ENCODE data around the gene PPP1R13L.

DNA sequence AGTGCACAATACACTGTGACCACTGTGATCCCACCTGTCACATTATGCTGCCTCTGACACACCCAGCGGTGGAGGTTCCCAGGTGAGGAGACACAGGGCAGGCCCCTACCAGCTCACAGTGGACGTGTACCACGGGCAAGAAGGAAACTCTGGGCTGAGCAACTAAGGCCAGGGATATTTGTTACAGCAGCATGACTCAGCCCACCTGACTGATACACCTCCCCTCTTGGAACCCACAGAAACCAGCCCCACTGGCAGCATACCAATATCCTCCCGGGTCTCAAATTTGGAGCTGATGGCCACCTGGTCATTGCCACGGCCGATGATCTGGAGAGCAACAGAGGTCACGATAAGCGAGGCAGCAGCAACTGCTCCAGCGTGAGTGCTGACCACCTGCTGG, 49.5 kb downstream of the PPP1R13L start:
- TF ChIP-seq, protein P1, sequence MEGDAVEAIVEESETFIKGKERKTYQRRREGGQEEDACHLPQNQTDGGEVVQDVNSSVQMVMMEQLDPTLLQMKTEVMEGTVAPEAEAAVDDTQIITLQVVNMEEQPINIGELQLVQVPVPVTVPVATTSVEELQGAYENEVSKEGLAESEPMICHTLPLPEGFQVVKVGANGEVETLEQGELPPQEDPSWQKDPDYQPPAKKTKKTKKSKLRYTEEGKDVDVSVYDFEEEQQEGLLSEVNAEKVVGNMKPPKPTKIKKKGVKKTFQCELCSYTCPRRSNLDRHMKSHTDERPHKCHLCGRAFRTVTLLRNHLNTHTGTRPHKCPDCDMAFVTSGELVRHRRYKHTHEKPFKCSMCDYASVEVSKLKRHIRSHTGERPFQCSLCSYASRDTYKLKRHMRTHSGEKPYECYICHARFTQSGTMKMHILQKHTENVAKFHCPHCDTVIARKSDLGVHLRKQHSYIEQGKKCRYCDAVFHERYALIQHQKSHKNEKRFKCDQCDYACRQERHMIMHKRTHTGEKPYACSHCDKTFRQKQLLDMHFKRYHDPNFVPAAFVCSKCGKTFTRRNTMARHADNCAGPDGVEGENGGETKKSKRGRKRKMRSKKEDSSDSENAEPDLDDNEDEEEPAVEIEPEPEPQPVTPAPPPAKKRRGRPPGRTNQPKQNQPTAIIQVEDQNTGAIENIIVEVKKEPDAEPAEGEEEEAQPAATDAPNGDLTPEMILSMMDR (IDR thresholded peaks at IDR 0.05; ENCODE audit: control extremely low read depth in 1 of 3, insufficient read depth in 1 of 3, low read depth in 1 of 3, low read length in 3 of 3): no peak
- TF ChIP-seq SAP30 (IDR thresholded peaks at IDR 0.05; ENCODE audit: insufficient read depth, insufficient replicate concordance, low read length): no peak
- TF ChIP-seq TCF12 (IDR thresholded peaks at IDR 0.05; ENCODE audit: low read depth, low read length): no peak
- TF ChIP-seq SP1 (IDR thresholded peaks at IDR 0.05; ENCODE audit: low read depth, low read length): no peak
- no peak for TF ChIP-seq POLR2A (IDR thresholded peaks at IDR 0.05; ENCODE audit: control extremely low read depth in 1 of 2, low read depth in 2 of 2, low read length in 2 of 2)
- no peak for TF ChIP-seq EZH2 (IDR thresholded peaks at IDR 0.05; ENCODE audit: low read depth, low read length, severe bottlenecking)
- TF ChIP-seq RAD21 (IDR thresholded peaks at IDR 0.05 in 1 of 2, conservative IDR thresholded peaks at IDR 0.05 in 1 of 2; ENCODE audit: low read depth in 2 of 2, low read length in 2 of 2): no peak
- TF ChIP-seq ZNF274 (IDR thresholded peaks at IDR 0.05; ENCODE audit: borderline replicate concordance, extremely low read depth, low read length): no peak
- TF ChIP-seq JUND (IDR thresholded peaks at IDR 0.05; ENCODE audit: low read length): no peak
